Hepatocyte (in vitro differentiated cells): ENCODE results near the gene PGAP3. TPM values are rescaled to one million over a fixed set of nuclear protein-coding genes. Genes with fewer than 3 reads are reported as not detected.

Experiments
- DNase-seq: peaks from one replicate; pipeline ENCODE4 v3.0.0-alpha.2; 2016; ENCODE audit warnings: low spot score
- H2AFZ ChIP-seq: fragments of 200-600 bp; sonication (generic); 2 replicates; pipeline ENCODE4 v1.6.0; 2016; ENCODE audit warnings: antibody characterized with exemption, mild to moderate bottlenecking
- H3K27ac ChIP-seq: fragments of 200-600 bp; sonication (generic); 2 replicates; pipeline ENCODE4 v1.5.1; 2016; ENCODE audit warnings: mild to moderate bottlenecking
- H3K27me3 ChIP-seq: fragments of 200-600 bp; sonication (generic); 2 replicates; pipeline ENCODE4 v1.6.1; 2016
- H3K36me3 ChIP-seq: fragments of 200-600 bp; sonication (generic); replicated peaks from 2 replicates; pipeline ENCODE4 v1.5.1; 2016; ENCODE audit warnings: low read depth; ENCODE audit not compliant: insufficient read depth
- H3K4me1 ChIP-seq: fragments of 200-600 bp; sonication (generic); 2 replicates; pipeline ENCODE4 v1.5.1; 2016; ENCODE audit warnings: mild to moderate bottlenecking, moderate library complexity; ENCODE audit not compliant: insufficient read depth
- H3K4me2 ChIP-seq: fragments of 200-600 bp; sonication (generic); 2 replicates; pipeline ENCODE4 v1.6.0; 2016
- H3K4me3 ChIP-seq: fragments of 200-600 bp; sonication (generic); 2 replicates; pipeline ENCODE4 v1.5.1; 2016; ENCODE audit warnings: mild to moderate bottlenecking
- H3K79me2 ChIP-seq: fragments of 200-600 bp; sonication (generic); 2 replicates; pipeline ENCODE4 v1.6.0; 2017; ENCODE audit warnings: mild to moderate bottlenecking
- H3K9me2 ChIP-seq: fragments of 200-600 bp; sonication (generic); replicated peaks from 2 replicates; pipeline ENCODE4 v1.6.0; 2017; ENCODE audit warnings: mild to moderate bottlenecking; ENCODE audit not compliant: insufficient read depth
- H3K9me3 ChIP-seq: fragments of 200-600 bp; sonication (generic); 2 replicates; pipeline ENCODE4 v1.5.1; 2016; ENCODE audit warnings: low read depth, mild to moderate bottlenecking
- H4K20me1 ChIP-seq: fragments of 200-600 bp; sonication (generic); 2 replicates; pipeline ENCODE4 v1.6.0; 2016; ENCODE audit warnings: mild to moderate bottlenecking; ENCODE audit not compliant: insufficient read depth, poor library complexity, severe bottlenecking
- EZH2 ChIP-seq: fragments of 200-600 bp; sonication (generic); IDR thresholded peaks from 2 replicates; pipeline ENCODE4 v1.6.1; 2016; ENCODE audit warnings: antibody characterized with exemption, mild to moderate bottlenecking, borderline replicate concordance
- EZH2phosphoT487 ChIP-seq: fragments of 200-600 bp; sonication (generic); IDR thresholded peaks from one replicate; pipeline ENCODE4 v1.6.1; 2018; ENCODE audit warnings: antibody characterized with exemption, mild to moderate bottlenecking, low read depth, moderate library complexity; ENCODE audit not compliant: unreplicated experiment, severe bottlenecking
- WGBS: methylation state at CpG from one replicate; pipeline ENCODE4 v1.1.6; 2016; ENCODE audit warnings: low lambda C conversion rate; ENCODE audit errors: missing lambda C conversion rate; 5-methylcytosine and 5-hydroxymethylcytosine counted together
- polyA plus RNA-seq: library from polyadenylated mRNA; unstranded; fragments of >200 nt; fragmentation: Nextera tagmentation; extraction: Ambion mirVana; gene quantifications from 2 replicates; pipeline ENCODE4 v1.2.1, GENCODE V29; 2016
- total RNA-seq: library from RNA; depleted of rRNA; stranded (reverse); fragments of >200 nt; gene quantifications from 2 replicates; pipeline ENCODE4 v1.2.3, GENCODE V29; 2014
- TF ChIP-seq, protein P1 (sequence below): fragments of 200-600 bp; sonication (generic); IDR thresholded peaks from 2 replicates; pipeline ENCODE4 v1.5.1; 2016; ENCODE audit warnings: antibody characterized with exemption, mild to moderate bottlenecking; ENCODE audit not compliant: poor library complexity

Gene PGAP3
- total and polyA plus RNA-seq, 2 experiments from 2014 or later: 33.0 to 35.4 TPM

DNA sequence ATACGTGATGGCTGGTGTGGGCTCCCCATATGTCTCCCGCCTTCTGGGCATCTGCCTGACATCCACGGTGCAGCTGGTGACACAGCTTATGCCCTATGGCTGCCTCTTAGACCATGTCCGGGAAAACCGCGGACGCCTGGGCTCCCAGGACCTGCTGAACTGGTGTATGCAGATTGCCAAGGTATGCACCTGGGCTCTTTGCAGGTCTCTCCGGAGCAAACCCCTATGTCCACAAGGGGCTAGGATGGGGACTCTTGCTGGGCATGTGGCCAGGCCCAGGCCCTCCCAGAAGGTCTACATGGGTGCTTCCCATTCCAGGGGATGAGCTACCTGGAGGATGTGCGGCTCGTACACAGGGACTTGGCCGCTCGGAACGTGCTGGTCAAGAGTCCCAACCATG is 36.9 kb upstream of the PGAP3 start:
- no peaks in the 10 kb centered on the region for H3K9me2 ChIP-seq
- H3K4me2 ChIP-seq: no peak overlapping the region
- H3K36me3 ChIP-seq: no peaks in the 10 kb centered on the region
- no peaks in the 10 kb centered on the region for H3K27me3 ChIP-seq
- DNase-seq: no peak
- H3K79me2 ChIP-seq: peaks cover 3% of the 10 kb centered on the region
- no peaks in the 10 kb centered on the region for H3K9me3 ChIP-seq
- no peak overlapping the region for H3K27ac ChIP-seq
- 98% methylated on average over 13 of the region's 13 CpGs for WGBS
- H4K20me1 ChIP-seq: no peaks in the 10 kb centered on the region
- H2AFZ ChIP-seq: no peak overlapping the region
- H3K4me3 ChIP-seq: no peak overlapping the region
- H3K4me1 ChIP-seq: peaks cover 4% of the 10 kb centered on the region
- no peak for TF ChIP-seq EZH2
- TF ChIP-seq, protein P1, sequence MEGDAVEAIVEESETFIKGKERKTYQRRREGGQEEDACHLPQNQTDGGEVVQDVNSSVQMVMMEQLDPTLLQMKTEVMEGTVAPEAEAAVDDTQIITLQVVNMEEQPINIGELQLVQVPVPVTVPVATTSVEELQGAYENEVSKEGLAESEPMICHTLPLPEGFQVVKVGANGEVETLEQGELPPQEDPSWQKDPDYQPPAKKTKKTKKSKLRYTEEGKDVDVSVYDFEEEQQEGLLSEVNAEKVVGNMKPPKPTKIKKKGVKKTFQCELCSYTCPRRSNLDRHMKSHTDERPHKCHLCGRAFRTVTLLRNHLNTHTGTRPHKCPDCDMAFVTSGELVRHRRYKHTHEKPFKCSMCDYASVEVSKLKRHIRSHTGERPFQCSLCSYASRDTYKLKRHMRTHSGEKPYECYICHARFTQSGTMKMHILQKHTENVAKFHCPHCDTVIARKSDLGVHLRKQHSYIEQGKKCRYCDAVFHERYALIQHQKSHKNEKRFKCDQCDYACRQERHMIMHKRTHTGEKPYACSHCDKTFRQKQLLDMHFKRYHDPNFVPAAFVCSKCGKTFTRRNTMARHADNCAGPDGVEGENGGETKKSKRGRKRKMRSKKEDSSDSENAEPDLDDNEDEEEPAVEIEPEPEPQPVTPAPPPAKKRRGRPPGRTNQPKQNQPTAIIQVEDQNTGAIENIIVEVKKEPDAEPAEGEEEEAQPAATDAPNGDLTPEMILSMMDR: no peak
- TF ChIP-seq EZH2phosphoT487: no peak

DNA sequence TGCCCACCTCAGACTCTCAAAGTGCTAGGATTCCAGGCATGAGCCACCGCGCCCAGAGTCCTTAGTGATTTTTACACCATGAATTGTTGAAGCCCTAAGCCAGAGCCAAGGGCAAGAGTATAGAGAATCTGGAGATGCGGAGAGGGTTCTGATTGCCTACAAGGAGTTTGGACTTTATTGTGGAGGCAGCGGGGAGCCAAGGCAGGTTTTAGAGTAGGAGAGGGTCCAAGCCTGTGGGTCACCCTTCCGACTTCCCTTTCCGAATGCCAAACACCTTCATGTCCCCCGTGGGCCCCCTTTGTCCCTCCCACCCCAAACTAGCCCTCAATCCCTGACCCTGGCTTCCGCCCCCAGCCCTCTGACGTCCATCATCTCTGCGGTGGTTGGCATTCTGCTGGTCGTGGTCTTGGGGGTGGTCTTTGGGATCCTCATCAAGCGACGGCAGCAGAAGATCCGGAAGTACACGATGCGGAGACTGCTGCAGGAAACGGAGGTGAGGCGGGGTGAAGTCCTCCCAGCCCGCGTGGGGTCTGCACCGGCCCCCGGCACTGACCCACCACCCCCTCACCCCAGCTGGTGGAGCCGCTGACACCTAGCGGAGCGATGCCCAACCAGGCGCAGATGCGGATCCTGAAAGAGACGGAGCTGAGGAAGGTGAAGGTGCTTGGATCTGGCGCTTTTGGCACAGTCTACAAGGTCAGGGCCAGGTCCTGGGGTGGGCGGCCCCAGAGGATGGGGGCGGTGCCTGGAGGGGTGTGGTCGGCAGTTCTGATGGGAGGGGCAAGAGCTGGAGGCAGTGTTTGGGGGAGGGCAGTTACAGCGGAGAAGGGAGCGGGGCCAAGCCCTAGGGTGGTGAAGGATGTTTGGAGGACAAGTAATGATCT is 35.4 kb upstream of the PGAP3 start:
- Histone ChIP-seq H3K36me3 (no peaks in the 10 kb centered on the region), H3K9me3 (no peaks in the 10 kb centered on the region), H3K27me3 (no peaks in the 10 kb centered on the region), H3K9me2 (no peaks in the 10 kb centered on the region), H3K4me1 (no peaks in the 10 kb centered on the region), H3K4me3 (no peak overlapping the region), H3K79me2 (no peaks in the 10 kb centered on the region), H2AFZ (no peak overlapping the region), H3K4me2 (no peak overlapping the region), H4K20me1 (no peaks in the 10 kb centered on the region), H3K27ac (no peak overlapping the region)
- no peak for DNase-seq
- 92% methylated on average over 33 of the region's 34 CpGs for WGBS
- TF ChIP-seq EZH2phosphoT487: no peak
- TF ChIP-seq, protein P1: no peak
- TF ChIP-seq EZH2: no peak

DNA sequence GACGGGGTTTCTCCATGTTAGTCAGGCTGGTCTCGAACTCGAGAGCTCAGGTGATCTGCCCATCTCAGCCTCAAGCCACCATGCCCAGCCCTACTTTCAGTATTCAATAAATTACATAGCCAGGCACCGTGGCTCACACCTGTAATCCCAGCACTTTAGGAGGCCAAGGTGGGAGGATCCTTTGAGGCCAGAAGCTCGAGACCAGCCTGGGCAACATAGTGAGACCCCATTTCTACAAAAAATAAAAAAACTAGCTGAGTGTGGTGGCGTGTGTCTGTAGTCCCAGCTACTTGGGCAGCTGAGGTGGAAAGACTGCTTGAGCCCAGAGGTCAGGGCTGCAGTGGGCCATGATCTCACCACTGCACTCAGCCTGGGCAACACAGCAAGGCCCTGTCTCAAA is 34.2 kb upstream of the PGAP3 start:
- no peaks in the 10 kb centered on the region for H3K79me2 ChIP-seq
- H3K9me3 ChIP-seq: no peaks in the 10 kb centered on the region
- 98% methylated on average over 6 of the region's 6 CpGs for WGBS
- H3K4me2 ChIP-seq: no peak overlapping the region
- no peaks in the 10 kb centered on the region for H3K36me3 ChIP-seq
- no peaks in the 10 kb centered on the region for H3K4me1 ChIP-seq
- no peak overlapping the region for H3K4me3 ChIP-seq
- TF ChIP-seq EZH2phosphoT487 (no peak), EZH2 (no peak)
- TF ChIP-seq, protein P1: no peak
- no peak overlapping the region for H2AFZ ChIP-seq
- H4K20me1 ChIP-seq: no peaks in the 10 kb centered on the region
- H3K27ac ChIP-seq: no peak overlapping the region
- no peak for DNase-seq
- H3K27me3 ChIP-seq: no peaks in the 10 kb centered on the region
- H3K9me2 ChIP-seq: no peaks in the 10 kb centered on the region
